ENCODE data around the gene CFAP119.
"Not testable (repeated sequence)": the region's sequence is repeated elsewhere in the genome, so short reads cannot be mapped to it uniquely, and the experiment has no call there.

The CFAP119 gene

DNA sequence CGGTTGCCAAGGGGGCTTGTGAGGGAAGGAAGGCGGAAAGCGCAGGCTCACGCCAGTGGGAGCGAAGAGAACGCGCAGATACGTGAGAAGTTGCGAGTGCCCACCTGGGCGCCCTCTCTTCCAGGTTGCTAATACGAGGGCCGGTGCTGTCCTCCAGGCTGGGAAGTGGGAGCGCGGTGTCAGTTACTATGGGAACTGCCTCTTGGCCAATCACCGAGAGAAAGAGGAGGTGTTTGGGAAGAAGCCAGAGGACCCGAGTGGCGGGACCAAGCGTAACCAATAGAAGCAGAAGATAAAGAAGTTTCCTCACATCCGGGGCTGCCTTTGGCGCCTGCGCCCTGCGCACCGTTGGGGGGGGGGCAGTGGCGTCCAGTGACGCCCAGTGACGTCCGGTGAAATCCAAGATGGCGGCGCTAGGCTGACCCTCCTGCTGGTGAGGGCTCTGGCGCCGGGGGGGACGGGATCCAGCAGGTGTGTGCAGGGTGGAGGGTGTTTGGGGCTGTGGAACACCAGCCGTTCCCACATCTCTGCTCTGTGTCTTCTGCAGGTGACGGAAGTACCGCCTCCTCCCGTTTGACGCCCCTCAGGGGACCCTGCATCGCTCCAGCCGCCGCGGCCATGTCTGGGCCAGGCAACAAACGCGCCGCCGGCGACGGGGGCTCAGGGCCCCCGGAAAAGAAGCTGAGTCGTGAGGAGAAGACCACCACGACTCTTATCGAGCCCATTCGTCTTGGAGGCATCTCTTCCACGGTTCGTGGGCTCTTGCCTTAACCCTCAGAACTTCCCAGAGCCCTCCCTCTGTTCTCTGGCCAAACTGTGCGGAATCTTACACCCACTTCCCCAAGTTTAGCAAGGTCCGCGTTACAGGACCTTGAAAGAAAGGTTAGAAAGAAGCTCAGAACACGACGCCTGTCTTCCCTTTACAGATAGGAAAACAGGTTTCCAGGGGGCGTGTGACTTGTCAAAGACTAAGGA lies at the start of gene CFAP119, which contains the start of gene RNF40:
TSS of gene CFAP119 (minus strand) at position 135 of the 975 bp plus-strand sequence. CDS start 314 bp downstream, outside the sequence.
TSS of gene RNF40 (plus strand) at position 395 of the 975 bp plus-strand sequence. CDS start at position 619, 224 bp downstream.
- peak; percentile 98 for DNase-seq

DNA sequence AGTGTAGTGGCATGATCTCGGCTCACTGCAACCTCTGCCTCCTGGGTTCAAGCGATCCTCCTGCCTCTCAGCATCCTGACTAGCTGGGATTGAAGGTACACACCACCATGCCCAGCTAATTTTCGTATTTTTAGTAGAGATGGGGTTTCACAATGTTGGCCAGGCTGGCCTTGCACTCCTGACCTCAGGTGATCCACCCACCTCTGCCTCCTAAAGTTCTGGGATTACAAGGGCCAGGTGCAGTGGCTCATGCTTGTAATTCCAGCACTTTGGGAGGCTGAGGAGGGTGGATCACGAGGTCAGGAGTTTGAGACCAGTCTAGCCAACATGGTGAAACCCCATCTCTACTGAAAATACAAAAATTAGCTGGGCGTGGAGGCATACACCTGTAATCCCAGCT lies 47.8 kb upstream of the CFAP119 start:
- DNase-seq: not testable (repeated sequence)

DNA sequence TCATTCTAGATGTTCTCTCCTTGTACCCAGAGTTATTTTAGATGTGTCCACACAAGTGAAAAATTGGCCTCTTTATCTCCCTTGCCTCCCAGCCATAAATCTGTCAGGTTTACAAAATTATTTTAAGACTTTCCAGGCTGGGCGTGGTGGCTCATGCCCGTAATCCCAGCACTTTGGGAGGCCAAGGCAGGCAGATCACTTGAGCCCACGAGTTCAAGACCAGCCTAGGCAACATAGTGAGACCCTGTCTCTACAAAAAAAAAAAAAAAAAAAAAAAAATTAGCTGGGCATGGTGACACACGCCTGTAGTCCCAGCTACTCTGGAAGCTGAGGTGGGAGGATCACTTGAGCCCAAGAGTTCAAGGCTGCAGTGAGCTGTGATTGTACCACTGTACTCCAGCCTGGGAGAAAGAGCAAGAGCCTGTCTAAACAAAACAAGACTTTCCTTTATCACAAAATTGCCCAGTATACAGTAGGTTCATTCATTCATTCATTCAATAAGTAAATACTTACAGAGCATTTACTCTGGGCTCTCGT lies 47.1 kb upstream of the CFAP119 start:
- not testable (repeated sequence) for DNase-seq

DNA sequence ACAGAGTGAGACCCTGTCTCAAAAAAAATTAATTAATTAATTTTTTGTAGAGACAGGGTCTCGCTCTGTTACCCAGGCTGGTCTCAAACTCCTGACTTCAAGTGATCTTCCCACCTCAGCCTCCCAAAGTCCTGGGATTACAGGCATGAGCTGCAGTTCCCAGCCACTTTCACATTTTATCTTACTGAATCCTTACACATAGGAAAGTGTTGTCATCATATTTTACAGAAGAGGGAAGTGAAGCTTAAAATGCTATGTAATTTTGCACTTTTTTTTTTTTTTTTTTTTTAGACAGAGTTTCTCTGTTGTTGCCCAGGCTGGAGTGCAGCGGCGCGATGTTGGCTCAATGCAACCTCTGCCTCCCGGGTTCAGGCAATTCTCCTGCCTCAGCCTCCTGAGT lies 46.3 kb upstream of the CFAP119 start:
- no peak for DNase-seq

DNA sequence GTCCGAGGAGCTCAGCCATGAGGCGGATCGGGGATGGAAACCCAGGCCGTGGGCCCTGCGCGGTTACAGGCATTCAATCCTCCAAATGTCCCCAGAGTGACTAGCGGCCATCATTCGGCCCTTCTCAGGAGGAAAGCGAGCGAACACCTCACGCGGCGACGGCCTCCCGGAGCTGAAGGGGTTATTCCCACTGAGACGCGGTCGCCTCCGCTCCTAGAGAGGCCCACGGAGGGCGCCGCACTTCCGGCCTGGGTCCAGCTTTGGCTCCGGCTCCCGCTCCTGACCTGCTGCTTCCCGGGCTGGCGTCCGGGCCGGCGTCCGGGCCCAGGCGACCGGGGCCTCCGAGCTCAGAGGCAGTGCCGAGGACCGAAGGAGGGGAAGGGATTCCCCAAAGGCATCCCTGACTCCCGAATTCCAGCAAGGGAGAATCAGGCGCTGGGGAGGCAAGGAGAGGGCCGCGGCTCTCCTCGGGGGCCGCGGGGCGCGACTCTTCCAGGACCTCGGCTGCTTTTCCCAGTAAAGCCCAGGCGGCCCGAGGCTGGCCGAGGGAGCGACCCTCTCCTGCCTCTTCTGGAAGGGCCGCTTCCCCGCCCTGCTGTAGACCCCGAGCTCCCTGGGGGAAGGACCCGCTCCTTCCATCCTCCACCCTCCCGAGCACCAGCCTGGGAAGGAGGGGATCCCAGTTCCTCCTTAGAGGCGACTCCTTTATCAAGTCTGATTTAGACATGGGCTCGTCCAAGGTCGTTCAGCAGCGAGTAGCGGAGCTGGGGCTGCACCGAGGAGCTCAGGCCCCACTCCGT lies 43.7 kb upstream of the CFAP119 start:
- peak; percentile 65 for DNase-seq

DNA sequence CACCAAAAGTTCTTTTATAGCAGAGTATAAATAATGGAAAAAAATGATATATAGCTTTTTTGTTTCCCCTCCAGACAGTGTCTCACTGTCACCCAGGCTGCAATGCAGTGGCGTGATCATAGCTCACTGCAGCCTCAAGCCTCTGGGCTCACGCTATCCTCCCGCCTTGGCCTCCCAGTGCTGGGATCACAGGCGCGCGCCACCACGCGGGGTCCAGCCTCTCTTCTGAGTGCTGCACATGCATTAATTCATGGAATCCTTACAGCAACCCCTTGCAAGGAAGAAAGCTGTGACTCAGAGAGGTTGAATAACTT lies 43.2 kb upstream of the CFAP119 start:
- DNase-seq: no peak

DNA sequence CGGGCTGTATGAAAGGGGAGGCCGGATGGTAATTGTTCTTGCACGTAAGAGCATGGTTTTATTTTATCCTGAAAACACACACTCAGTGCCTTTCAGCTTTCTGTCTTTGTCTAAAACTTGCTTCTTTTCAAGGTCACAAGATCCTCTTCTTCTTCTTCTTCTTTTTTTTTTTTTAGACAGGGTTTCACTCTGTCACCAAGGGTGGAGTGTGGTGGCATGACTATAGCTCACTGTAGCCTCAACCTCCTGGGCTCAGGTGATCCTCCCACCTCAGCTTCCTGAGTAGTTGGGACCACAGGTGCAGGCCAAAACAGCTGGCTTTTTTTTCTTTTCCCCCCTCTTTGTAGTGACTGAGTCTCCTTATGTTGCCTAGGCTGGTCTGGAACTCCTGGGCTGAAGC lies 41.1 kb upstream of the CFAP119 start:
- DNase-seq: no peak

DNA sequence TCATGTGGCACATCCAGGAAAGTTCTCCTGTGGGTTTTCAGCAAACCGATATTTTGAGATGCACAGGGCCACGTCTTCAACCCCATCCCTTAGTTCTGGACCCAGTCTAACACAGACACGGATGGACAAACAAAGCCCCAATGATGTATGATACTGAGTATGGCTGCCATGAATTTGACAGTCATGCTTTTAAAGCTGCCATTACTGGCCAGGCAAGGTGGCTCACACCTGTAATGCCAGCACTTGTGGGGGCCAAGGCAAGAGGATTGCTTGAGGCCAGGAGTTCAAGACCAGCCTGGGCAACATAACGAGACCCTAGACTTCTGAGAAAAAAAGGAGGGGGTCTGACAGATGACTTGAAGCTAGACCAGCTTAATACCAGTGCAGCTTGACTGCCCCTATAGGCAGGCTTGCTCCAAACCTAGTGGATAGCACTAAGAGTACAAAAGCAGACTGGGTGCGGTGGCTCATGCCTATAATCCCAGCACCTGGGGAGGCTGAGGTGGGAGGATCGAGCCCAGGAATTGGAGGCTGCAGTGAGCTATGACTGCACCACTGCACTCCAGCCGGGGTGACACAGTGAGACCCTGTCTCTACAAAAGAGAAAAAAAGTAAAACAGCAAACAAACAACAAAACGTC lies 35.9 kb upstream of the CFAP119 start:
- DNase-seq: no peak

DNA sequence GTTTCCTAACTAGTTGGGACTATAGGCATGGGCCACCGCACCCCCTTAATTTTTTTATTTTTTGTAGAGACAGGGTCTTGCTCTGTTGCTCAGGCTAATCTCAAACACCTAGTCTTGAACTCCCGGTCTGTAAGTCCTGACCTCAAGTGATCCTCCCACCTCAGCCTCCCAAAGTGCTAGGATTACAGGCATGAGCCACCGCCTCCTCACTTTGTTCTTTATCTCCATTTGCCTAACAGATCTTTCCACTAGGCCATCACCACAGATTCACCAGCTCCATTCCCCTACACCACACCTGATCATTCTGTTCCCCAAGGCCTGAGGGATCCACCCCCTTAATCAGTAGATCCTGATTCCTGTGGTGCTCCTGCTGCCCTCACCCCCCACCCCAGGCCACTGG lies 32.8 kb upstream of the CFAP119 start:
- no peak for DNase-seq

DNA sequence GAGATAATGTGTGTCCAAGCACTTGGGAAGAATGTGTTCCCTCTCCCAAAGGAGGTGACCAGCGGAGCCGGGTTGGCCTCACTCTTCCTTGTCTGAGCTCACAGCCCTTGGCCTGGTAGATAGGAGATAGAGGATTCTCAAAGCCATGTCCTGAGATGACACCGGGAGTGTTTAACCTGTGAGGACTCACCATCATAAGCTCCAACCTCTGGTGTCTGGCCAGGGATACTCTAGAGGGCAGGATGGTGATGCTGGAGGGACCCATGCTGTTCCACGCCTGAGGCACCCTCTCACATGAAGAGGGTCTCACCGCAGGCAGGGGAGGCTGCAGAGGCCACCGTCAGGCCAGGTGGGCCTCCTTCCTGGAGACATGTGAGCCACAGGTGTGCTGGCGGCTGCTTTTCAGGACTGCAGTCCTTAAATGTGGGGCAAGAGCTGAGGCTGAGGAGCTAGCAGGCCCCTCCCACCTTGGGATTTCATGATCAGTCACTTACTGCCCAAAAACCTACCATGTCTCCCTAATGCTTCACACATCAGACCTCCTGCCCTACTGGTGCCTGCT lies 31.7 kb upstream of the CFAP119 start:
- no peak for DNase-seq

DNA sequence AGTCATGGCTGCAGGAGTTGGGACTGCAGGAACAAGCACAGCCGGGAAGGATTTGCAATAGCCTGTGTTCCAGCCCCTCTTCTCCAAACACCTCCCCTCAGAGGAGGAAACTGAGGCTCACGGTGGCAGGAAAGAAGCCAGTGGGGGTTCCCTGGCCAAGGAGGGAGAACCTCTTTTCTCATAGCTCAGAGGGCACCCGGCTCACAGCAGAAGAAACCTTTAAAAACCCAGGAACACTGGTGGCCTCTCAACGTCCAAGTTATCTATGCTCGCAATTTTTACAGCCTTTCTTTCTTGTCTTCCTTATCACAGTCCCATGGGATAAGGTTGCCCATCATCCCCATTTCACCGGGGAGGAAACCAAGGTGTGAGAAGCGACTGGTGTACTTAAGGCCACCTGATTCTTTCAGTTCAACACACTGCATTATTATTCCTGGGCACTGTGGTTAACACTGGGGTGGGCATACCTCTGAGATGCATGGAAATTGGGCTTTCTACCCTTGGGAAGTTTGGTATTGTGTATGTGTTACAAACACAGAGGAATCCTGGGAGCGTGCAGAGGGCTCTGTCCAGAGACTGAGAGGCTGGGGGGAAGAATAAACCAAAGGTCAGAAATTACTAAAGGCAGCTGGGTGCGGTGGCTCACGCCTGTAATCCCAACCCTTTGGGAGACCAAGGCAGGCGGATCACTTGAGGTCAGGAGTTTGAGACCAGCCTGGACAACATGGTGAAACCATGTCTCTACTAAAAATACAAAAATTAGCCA lies 25.9 kb upstream of the CFAP119 start:
- no peak for DNase-seq

DNA sequence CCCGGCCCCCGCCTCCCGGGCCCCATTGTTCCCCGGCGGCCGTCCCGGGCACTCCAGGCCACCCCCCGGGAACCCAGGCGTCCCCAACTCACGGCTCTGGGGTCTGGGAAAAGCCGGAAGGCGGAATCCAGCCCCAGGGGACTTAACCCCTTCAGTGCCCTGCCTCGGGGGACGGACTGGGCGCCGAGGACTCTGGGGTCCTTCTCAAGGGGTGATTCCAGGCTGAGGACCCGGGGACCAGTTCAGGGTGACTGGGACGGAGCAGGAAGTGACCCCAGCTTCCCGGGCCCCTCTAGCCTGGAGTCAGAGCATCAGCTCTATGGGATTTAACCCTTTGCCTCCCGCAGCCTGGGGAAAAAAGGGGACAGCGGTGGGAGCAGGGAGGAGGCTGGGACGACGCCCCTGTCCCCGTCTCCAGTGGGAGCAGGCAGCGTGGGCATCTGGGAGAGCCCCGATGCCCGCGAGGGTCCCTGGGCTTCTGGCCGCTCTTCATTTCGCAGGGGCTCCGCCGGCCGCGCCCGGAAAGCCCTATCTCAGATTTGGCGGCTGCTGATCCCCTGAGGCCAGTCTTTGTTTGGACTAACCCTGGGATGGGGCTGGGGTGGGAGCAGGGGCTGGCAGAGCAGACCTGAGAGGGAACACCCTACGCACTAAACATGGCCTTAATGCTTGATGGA lies 25.2 kb upstream of the CFAP119 start, which contains the start of gene ZNF629:
TSS of gene ZNF629 (minus strand) at position 270 of the 677 bp plus-strand sequence. CDS start 2,723 bp downstream, outside the sequence.
- DNase-seq: peak; percentile 19

DNA sequence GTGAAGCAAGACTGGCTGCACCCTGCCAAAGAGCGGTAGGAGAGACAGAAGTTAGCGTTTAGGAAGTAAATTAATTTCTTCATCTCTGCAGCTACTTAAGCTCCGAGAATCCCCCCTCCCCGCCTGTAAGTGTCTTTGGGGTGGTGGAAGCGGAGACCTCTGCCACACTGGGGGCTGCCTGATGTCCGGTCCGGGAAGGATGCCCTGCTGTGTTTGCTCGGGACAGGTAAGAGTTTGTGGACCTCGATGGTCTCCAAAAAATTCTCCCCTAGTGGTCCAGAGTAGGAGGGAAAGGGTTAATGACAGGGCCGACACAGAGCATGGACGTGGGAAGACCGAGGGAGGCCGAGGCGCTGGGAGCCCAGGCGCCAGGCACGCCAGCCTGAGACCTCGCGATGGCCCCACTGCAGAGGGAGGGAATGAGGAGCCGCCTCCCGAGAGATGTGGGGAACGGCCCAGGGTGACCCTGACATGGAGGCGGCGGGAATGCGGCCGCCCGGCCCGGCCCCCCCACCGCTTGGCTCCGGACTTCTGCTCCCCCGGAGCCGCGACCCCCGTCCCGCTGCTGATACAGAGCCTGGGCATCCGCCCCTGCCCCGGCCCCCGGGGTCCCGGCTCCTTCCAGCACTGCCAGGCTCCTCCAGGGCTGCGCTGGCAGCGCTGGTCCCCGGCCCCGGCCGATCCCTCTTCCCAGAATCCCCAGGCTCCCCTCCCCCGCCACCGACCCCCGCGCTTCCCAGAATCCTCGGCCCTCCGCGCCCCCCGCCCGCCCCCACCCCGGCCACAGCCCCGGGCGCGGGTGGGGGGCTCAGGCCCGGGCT lies 24.5 kb upstream of the CFAP119 start:
- DNase-seq: no peak

DNA sequence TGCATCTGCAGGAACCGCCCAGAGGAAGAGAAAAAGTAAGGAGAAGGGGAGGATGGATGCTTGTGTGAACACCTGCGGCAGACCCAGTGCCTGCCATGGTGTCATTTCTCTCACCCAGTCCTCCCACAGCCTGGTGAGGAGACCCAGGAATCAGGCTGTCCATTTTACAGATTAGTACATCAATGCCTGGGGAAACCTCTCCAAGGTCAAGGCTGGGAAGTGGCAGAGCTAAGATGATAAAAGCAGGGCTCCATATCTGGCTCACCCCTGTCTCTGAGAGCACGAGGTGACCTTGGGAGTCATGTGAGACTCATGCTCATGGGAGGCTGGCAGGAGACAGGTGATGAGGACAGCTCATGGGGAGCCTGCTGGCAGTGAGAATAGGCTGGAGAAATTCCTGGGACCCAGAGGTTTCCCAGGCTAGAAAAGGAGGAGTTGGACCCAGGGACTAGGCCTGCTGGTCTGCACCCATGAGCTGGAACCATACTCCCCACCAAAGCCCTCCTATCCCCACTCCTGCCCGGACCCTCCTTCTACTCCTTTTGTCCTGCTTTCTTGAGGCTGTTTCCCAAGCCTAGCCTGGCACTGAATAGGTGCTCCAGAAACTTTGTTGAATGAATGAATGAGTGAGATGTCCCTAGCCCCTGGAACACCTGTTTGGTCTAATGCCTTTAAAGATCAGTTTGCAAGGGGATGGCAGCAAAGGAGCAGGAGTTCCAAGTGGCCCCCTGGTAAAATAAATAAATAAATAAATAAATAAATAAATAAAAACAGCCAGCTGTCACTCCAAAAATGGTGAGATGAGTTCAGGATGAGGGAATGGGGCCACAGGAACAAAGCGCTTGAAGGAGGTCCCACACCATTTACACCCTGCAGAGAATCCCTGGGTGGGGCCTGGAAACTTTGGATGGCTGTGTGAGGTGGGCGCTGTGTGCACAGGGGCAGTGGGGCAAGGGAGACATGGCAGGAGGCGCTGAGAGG lies 23.6 kb upstream of the CFAP119 start:
- no peak for DNase-seq

DNA sequence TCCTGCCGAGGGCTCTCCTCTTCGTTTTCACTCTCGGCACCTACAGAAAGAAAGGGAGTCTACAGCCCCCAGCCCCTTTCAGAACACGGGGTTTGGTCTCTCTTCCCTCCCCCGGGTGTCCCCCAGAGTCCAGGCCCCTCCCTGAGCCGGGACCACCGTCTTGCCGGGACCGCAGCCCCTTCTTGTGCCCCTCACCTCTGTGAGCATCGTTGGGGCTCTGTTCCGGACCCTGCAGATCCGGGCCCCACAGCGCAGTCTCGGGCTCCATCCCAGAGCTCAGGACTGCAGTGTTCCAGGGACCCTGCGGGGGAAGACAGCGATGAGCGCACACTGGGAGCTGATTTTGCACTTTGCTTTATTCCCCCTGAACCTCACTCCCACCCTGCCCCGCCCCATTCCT lies 22.4 kb upstream of the CFAP119 start:
- no peak for DNase-seq

DNA sequence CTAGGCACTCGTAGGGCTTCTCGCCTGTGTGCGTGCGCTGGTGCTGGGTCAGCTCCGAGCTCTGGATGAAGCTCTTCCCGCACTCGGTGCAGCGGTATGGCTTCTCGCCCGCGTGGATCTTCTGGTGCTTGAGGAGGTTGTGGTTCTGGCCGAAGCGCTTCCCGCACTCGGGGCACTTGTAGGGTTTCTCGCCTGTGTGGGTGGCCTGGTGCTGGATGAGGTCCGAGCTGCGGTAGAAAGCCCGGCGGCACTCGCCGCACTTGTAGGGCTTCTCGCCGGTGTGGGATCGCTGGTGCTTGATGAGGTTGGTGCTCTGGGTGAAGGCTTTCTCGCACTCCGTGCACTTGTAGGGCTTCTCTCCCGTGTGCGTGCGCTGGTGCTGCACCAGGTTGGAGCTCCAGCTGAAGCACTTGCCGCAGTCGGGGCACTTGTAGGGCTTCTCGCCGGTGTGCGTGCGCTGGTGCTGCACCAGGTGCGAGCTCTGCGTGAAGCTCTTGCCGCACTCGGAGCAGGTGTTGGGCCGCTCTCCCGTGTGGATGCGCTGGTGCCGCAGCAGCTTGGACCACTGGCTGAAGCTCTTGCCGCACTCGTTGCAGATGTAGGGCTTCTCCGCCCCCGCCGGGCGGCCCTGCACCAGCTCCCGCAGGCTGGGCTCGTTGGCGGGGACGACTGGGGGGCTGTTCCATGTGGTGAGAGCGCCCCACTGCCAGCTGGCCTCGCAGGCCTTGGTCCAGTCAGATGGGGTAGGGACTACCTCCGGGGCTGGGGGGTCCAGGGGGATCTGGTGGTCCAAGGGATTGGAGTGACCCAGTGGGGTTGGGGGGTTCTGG lies 21.6 kb upstream of the CFAP119 start:
- no peak for DNase-seq

DNA sequence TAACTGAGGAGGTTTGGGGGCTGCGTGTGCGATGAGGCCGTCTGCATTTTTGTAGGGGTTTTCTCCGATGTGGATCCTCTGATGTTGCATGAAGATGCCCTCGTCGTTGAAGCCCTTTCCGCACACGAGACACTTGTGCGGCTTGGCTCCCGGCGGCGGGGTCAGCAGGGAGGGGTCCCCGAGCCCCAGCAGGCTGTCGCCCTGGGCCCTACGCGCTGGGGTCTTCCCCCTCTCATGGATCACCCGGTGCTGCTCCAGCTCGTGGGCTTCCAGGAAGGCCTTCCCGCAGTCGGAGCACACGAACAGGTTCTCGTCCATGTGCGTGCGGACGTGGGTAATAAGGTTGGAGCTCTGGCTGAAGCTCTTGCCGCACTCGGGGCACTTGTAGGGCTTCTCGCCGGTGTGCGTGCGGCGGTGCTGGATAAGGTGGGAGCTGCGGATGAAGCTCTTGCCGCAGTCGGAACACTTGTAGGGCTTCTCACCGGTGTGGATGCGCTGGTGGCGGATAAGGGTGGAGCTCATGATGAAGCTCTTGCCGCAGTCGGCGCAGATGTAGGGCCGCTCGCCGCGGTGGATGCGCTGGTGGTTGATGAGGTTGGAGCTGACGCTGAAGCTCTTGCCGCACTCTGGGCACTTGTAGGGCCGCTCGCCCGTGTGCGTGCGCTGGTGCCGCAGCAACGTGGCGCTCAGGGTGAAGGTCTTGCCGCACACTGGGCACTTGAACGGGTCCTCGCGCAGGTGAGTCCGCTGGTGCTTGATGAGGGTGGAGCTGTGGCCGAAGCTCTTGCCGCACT lies 20.8 kb upstream of the CFAP119 start:
- DNase-seq: no peak

Data from DMS153 (cell line).